Duodenal mucosa (tissue), 2 donors: ENCODE data around the gene CLMP.
"Not testable (repeated sequence)": the region's sequence is repeated elsewhere in the genome, so short reads cannot be mapped to it uniquely, and the experiment has no call there.

Experiments
- H3K27ac ChIP-seq: one replicate; pipeline ENCODE4 v1.7.0; 2013; ENCODE audit warnings: low read depth, low read length
- H3K27me3 ChIP-seq, 2 donors: one replicate each; pipeline ENCODE4 v1.7.0; 2013; ENCODE audit warnings: low read length in 2 of 2, control low read depth in 1 of 2; ENCODE audit not compliant: insufficient read depth in 2 of 2, control insufficient read depth in 1 of 2
- H3K36me3 ChIP-seq, 2 donors: one replicate each; pipeline ENCODE4 v1.7.0; 2013; ENCODE audit warnings: low read length in 2 of 2, control low read depth in 1 of 2; ENCODE audit not compliant: insufficient read depth in 2 of 2, control insufficient read depth in 1 of 2
- H3K4me1 ChIP-seq, 2 donors: one replicate each; pipeline ENCODE4 v1.7.0; 2013; ENCODE audit warnings: low read length in 2 of 2, control low read depth in 1 of 2; ENCODE audit not compliant: insufficient read depth in 2 of 2, control insufficient read depth in 1 of 2
- H3K4me3 ChIP-seq, 2 donors: one replicate each; pipeline ENCODE4 v1.7.0; 2013; ENCODE audit warnings: low read length in 2 of 2, low read depth in 1 of 2
- H3K9ac ChIP-seq, 2 donors: one replicate each; pipeline ENCODE4 v1.7.0; 2013; ENCODE audit warnings: low read length in 2 of 2, low read depth in 1 of 2
- H3K9me3 ChIP-seq, 2 donors: one replicate each; pipeline ENCODE4 v1.7.0; 2013; ENCODE audit warnings: low read length in 2 of 2, control low read depth in 1 of 2; ENCODE audit not compliant: control insufficient read depth in 1 of 2

The CLMP gene

GRCh38 chr11:123159183-123159857 is 35.7 kb downstream of the CLMP start:
- no peaks in the 10 kb centered on the region for H3K4me1 ChIP-seq

DNA sequence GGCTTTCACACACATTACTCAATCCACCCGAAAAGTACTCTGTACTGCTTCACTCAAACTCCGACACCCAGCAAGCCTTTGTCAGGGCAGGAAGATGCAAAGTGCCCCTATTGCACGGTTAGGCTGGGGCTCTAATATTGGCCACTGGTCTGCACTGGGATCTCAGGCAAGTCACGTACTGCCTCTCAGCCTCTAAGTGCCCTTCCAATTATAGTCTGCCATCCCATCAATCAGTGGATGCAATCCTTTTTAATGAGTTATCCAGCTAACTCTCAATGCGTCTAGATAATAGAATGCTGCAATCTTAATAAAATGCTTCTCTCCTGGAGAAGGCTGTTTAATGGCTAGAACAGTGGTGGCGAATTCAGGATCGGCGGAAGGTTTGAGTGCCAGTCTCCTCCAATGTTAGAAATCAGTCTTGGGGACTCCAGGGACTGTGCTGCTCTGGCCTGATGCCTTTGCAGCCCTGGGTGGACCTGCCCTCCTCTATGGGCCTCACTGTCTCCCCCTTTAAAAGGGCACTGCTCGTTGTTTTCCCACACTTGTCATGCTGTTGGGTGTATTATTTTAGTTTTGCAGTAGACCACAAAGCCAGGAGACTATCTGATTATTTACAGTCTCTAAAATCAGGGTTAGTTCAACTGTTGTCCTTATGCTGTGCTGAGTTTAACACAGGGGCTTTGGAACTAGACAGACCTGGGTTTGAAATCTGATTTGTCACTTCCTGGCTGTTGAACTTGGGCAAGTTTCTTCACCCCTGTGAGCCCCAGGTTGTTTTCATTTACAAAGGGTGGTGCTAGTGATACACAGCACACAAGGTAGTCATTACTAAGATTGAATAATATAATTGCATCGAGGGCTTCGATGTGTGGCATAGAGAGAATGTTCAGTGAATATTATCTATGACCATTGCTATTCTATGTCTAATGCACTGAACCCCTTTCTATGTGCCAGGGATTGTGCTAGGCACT is 36.7 kb downstream of the CLMP start:
- no peak overlapping the region for H3K9ac ChIP-seq
- no peak overlapping the region for H3K4me3 ChIP-seq
- H3K27me3 ChIP-seq, result no peaks in the 10 kb centered on the region
- H3K9me3 ChIP-seq, result peaks cover 0 to 10% of the 10 kb centered on the region in 2 donors
- no peak overlapping the region for H3K27ac ChIP-seq
- no peaks in the 10 kb centered on the region for H3K4me1 ChIP-seq
- no peaks in the 10 kb centered on the region for H3K36me3 ChIP-seq

More at GRCh38 chr11:123159183-123159857, 35.7 kb downstream of the CLMP start:
- no peak overlapping the region for H3K9ac ChIP-seq
- H3K36me3 ChIP-seq, result no peaks in the 10 kb centered on the region
- H3K27me3 ChIP-seq, result no peaks in the 10 kb centered on the region
- peaks cover 0 to 10% of the 10 kb centered on the region in 2 donors for H3K9me3 ChIP-seq
- no peak overlapping the region for H3K4me3 ChIP-seq
- H3K27ac ChIP-seq, result no peak overlapping the region

DNA sequence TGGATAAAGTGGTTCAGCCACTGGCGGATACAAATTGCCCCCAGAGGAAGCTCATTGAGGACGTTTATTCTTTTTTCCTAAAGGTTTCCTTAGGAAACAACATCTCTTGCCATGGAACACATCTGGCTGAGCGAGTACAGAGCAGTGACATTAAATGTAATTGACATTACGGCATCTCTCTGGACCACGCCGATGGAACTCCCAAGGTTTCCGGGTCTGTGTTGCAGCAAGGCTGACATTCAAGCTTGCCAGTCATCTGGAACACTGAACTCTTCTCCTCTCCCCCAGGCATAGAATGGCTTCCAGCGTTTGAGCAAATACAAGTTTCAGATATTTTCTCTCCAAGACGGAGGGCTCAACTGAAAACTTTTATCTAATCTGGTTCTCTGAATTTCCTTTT is 42.1 kb downstream of the CLMP start:
- H3K9ac ChIP-seq, result no peak overlapping the region
- no peak overlapping the region for H3K4me3 ChIP-seq
- no peak overlapping the region for H3K27ac ChIP-seq
- peaks cover 0 to 10% of the 10 kb centered on the region in 2 donors for H3K9me3 ChIP-seq
- H3K4me1 ChIP-seq, result no peaks in the 10 kb centered on the region
- H3K36me3 ChIP-seq, result no peaks in the 10 kb centered on the region
- H3K27me3 ChIP-seq, result no peaks in the 10 kb centered on the region

GRCh38 chr11:123152346-123152745 is 42.7 kb downstream of the CLMP start:
- not testable (repeated sequence) for H3K4me3 ChIP-seq, H3K9ac ChIP-seq, H3K27ac ChIP-seq, H3K9me3 ChIP-seq, H3K4me1 ChIP-seq, H3K27me3 ChIP-seq, H3K36me3 ChIP-seq

DNA sequence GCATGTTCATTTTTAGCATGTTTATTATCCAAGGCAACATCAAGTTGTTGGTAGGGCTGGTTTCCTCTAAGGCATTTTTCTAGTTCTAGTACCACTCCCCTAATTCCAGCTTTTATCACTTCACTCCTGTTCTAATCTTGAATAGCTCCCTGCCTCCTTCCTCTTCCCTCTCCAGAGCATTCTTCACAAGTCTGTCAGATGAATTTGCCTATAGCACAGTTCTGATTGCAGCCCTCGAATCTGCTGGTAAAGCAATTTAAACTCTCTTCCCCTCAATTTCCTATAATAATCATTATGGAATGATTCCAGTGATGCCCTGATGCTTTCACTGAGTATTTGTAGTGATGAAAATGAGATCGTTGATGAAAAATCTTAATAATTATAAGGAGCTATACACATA is 43.3 kb downstream of the CLMP start:
- no peak overlapping the region for H3K9ac ChIP-seq
- H3K27me3 ChIP-seq, result no peaks in the 10 kb centered on the region
- peaks cover 0 to 10% of the 10 kb centered on the region in 2 donors for H3K9me3 ChIP-seq
- H3K27ac ChIP-seq, result no peak overlapping the region
- no peaks in the 10 kb centered on the region for H3K36me3 ChIP-seq
- no peaks in the 10 kb centered on the region for H3K4me1 ChIP-seq
- H3K4me3 ChIP-seq, result no peak overlapping the region

GRCh38 chr11:123151366-123151765 is 43.7 kb downstream of the CLMP start:
- H3K27ac ChIP-seq, result no peak overlapping the region
- H3K36me3 ChIP-seq, result no peaks in the 10 kb centered on the region
- peaks cover 0 to 3% of the 10 kb centered on the region in 2 donors for H3K4me1 ChIP-seq
- no peak overlapping the region for H3K9ac ChIP-seq
- H3K9me3 ChIP-seq, result peaks cover 0 to 8% of the 10 kb centered on the region in 2 donors
- H3K4me3 ChIP-seq, result no peak overlapping the region
- no peaks in the 10 kb centered on the region for H3K27me3 ChIP-seq

DNA sequence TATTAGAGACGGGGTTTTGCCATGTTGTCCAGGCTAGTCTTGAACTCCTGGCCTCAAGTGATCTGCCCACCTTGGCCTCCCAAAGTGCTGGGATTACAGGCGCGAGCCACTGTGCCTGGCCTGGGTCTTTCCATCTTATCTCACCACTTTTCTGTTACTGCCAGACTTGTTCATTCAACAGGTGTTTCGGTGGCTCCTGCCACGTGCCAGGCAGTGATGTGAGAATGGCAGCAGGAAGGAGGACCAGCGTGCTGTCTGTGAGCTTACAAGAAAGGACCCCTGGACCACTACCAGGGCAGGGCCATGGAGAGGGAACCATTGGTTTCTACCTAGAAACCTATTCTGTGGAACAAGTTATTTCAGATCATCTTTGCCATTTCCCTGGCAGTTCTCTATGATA is 44.2 kb downstream of the CLMP start:
- H3K27ac ChIP-seq, result no peak overlapping the region
- H3K4me1 ChIP-seq, result peaks cover under 1 to 7% of the 10 kb centered on the region in 2 donors
- no peaks in the 10 kb centered on the region for H3K36me3 ChIP-seq
- H3K9me3 ChIP-seq, result peaks cover 0 to 3% of the 10 kb centered on the region in 2 donors
- no peak overlapping the region for H3K4me3 ChIP-seq
- no peaks in the 10 kb centered on the region for H3K27me3 ChIP-seq
- H3K9ac ChIP-seq, result no peak overlapping the region

GRCh38 chr11:123148965-123149364 is 46.1 kb downstream of the CLMP start:
- Histone ChIP-seq H3K4me1 (peaks cover 3 to 12% of the 10 kb centered on the region in 2 donors), H3K27ac (no peak overlapping the region), H3K27me3 (no peaks in the 10 kb centered on the region), H3K9ac (no peak overlapping the region), H3K4me3 (no peak overlapping the region), H3K9me3 (no peaks in the 10 kb centered on the region), H3K36me3 (no peaks in the 10 kb centered on the region)

GRCh38 chr11:123145661-123146060 is 49.4 kb downstream of the CLMP start:
- no peak overlapping the region for H3K27ac ChIP-seq
- H3K9me3 ChIP-seq, result no peaks in the 10 kb centered on the region
- H3K9ac ChIP-seq, result peak overlapping the region in 1 of 2 donors; percentile 11
- peaks cover 3 to 12% of the 10 kb centered on the region in 2 donors for H3K4me1 ChIP-seq
- peak overlapping the region in 1 of 2 donors; percentile 48 for H3K4me3 ChIP-seq
- no peaks in the 10 kb centered on the region for H3K27me3 ChIP-seq
- H3K36me3 ChIP-seq, result no peaks in the 10 kb centered on the region

DNA sequence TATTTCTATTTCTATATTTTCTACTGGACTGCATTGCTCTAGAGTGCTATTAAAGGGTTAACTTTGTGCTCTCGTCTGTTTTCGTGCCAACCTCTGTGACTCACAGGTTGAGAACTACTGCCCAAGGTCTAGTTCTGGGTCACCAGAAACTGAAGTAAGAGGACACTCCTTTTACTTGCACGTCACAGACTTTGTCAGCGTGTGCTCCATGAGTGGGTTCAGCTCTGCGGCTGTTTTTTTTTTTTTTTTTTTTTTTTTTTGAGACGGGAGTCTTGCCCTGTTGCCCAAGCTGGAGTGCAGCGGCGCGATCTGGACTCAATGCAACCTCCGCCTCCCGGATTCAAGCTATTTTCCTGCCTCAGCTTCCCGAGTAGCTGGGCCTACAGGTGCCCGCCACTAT is 49.8 kb downstream of the CLMP start:
- Histone ChIP-seq H3K27me3 (no peaks in the 10 kb centered on the region), H3K27ac (no peak overlapping the region), H3K4me3 (no peak overlapping the region)

More for the DNA sequence above, 49.8 kb downstream of the CLMP start:
- no peaks in the 10 kb centered on the region for H3K9me3 ChIP-seq
- H3K36me3 ChIP-seq, result no peaks in the 10 kb centered on the region
- peak overlapping the region in 1 of 2 donors; percentile 11 for H3K9ac ChIP-seq
- peaks cover 3 to 12% of the 10 kb centered on the region in 2 donors for H3K4me1 ChIP-seq
